HEK293 (cell line): ENCODE measurements around the gene FKBP5.

Source experiments
- CTCF ChIA-PET: fragments of 350-600 bp; formaldehyde crosslinking; extraction: SDS; loops from one replicate; lab custom pipeline; 2021; ENCODE audit warnings: antibody characterized with exemption; lab: Yijun Ruan, JAX
- POLR2A ChIA-PET: fragments of 300-600 bp; formaldehyde crosslinking; extraction: SDS; loops from one replicate; lab custom pipeline; 2020; ENCODE audit warnings: antibody characterized with exemption, inconsistent platforms; lab: Yijun Ruan, JAX
- H3K27ac ChIP-seq: fragments of 200-500 bp; sonication (Bioruptor generic); 2 replicates; pipeline ENCODE4 v1.5.1; 2014; ENCODE audit warnings: low read depth, low read length, control low read depth, inconsistent platforms; ENCODE audit errors: extremely low read depth
- H3K36me3 ChIP-seq, 2 experiments: fragments of 200-500 bp in 1 of 2; sonication (Bioruptor generic) in 1 of 2; 1 replicate in 1 of 2; 2 replicates in 1 of 2; pipeline ENCODE4 v1.5.1; 2014 to 2017; ENCODE audit warnings: inconsistent platforms in 2 of 2, low read length in 2 of 2; ENCODE audit not compliant: control insufficient read depth in 2 of 2, insufficient read depth in 1 of 2
- H3K4me1 ChIP-seq: fragments of 200-500 bp; sonication (Bioruptor generic); 2 replicates; pipeline ENCODE4 v1.5.1; 2014; ENCODE audit warnings: mild to moderate bottlenecking, low read length, inconsistent platforms; ENCODE audit not compliant: control insufficient read depth, insufficient read depth
- H3K4me3 ChIP-seq: 2 replicates; pipeline ENCODE4 v1.5.1; 2011; ENCODE audit warnings: low read depth, mild to moderate bottlenecking, control low read depth, low read length, moderate library complexity
- H3K9me3 ChIP-seq: fragments of 200-500 bp; sonication (Bioruptor generic); 2 replicates; pipeline ENCODE4 v1.5.1; 2014; ENCODE audit warnings: low read depth, low read length, inconsistent platforms; ENCODE audit not compliant: control insufficient read depth, insufficient read depth
- AEBP2 ChIP-seq: fragments of 450-650 bp; formaldehyde crosslinking; IDR thresholded peaks from 2 replicates; pipeline ENCODE4 v1.5.1; 2016; ENCODE audit warnings: missing biosample characterization, missing genetic modification characterization, borderline replicate concordance
- KLF17 ChIP-seq: fragments of 450-650 bp; formaldehyde crosslinking; IDR thresholded peaks from 2 replicates; pipeline ENCODE4 v1.5.1; 2016; ENCODE audit warnings: missing biosample characterization, missing genetic modification characterization
- OVOL3 ChIP-seq: fragments of 450-650 bp; formaldehyde crosslinking; IDR thresholded peaks from 2 replicates; pipeline ENCODE4 v1.5.1; 2016; ENCODE audit warnings: missing biosample characterization, missing genetic modification characterization
- PBX3 ChIP-seq: sonication (generic); formaldehyde crosslinking; IDR thresholded peaks from 2 replicates; pipeline ENCODE4 v1.8.1; 2022; ENCODE audit warnings: mild to moderate bottlenecking, moderate library complexity, missing genetic modification reagents
- PRDM1 ChIP-seq: fragments of 450-650 bp; formaldehyde crosslinking; IDR thresholded peaks from 2 replicates; pipeline ENCODE4; 2016; ENCODE audit warnings: missing biosample characterization, missing genetic modification characterization
- ZBTB48 ChIP-seq: fragments of 450-650 bp; formaldehyde crosslinking; IDR thresholded peaks from 2 replicates; pipeline ENCODE4 v1.5.1; 2016; ENCODE audit warnings: missing biosample characterization, missing genetic modification characterization
- ZBTB7A ChIP-seq: fragments of 450-650 bp; formaldehyde crosslinking; IDR thresholded peaks from 2 replicates; pipeline ENCODE4 v1.5.1; 2016; ENCODE audit warnings: low read depth, missing biosample characterization, missing genetic modification characterization
- ZNF157 ChIP-seq: fragments of 450-650 bp; formaldehyde crosslinking; IDR thresholded peaks from 2 replicates; pipeline ENCODE4 v1.5.1; 2016; ENCODE audit warnings: missing biosample characterization, missing genetic modification characterization
- ZNF174 ChIP-seq: fragments of 450-650 bp; formaldehyde crosslinking; IDR thresholded peaks from 2 replicates; pipeline ENCODE4 v1.5.0; 2017; ENCODE audit warnings: missing biosample characterization, mild to moderate bottlenecking, missing genetic modification characterization
- ZNF18 ChIP-seq: fragments of 450-650 bp; formaldehyde crosslinking; IDR thresholded peaks from 2 replicates; pipeline ENCODE4 v1.5.1; 2016; ENCODE audit warnings: missing biosample characterization, missing genetic modification characterization
- ZNF341 ChIP-seq: fragments of 450-650 bp; formaldehyde crosslinking; IDR thresholded peaks from 2 replicates; pipeline ENCODE4; 2016; ENCODE audit warnings: low read depth, missing biosample characterization, missing genetic modification characterization
- ZNF391 ChIP-seq: fragments of 450-650 bp; formaldehyde crosslinking; IDR thresholded peaks from 2 replicates; pipeline ENCODE4 v1.5.1; 2016; ENCODE audit warnings: low read depth, missing biosample characterization, missing genetic modification characterization, borderline replicate concordance
- ZNF404 ChIP-seq: fragments of 450-650 bp; formaldehyde crosslinking; IDR thresholded peaks from 2 replicates; pipeline ENCODE4 v1.5.1; 2017; ENCODE audit warnings: missing biosample characterization, missing genetic modification characterization
- ZNF555 ChIP-seq: fragments of 450-650 bp; formaldehyde crosslinking; conservative IDR thresholded peaks from 2 replicates; pipeline ENCODE4 v1.5.1; 2017; ENCODE audit warnings: missing biosample characterization, mild to moderate bottlenecking, missing genetic modification characterization, inconsistent platforms
- ZNF558 ChIP-seq: fragments of 450-650 bp; formaldehyde crosslinking; IDR thresholded peaks from 2 replicates; pipeline ENCODE4 v1.5.1; 2016; ENCODE audit warnings: missing biosample characterization, missing genetic modification characterization
- ZNF660 ChIP-seq: fragments of 450-650 bp; IDR thresholded peaks from 2 replicates; pipeline ENCODE4 v1.5.1; 2018; ENCODE audit warnings: missing biosample characterization, mild to moderate bottlenecking, missing genetic modification characterization
- ZNF677 ChIP-seq: fragments of 450-650 bp; IDR thresholded peaks from 2 replicates; pipeline ENCODE4 v1.5.0; 2018; ENCODE audit warnings: missing biosample characterization, mild to moderate bottlenecking, missing genetic modification characterization, moderate library complexity

FKBP5 gene

GRCh38 chr6:35622283-35622682 is 66.4 kb downstream of the FKBP5 start:
- ChIA-PET CTCF (interaction anchor here (0.6 to 2.5 kb wide), 7 partner anchors 20 to 142 kb away, joined by 3 to 21 read pairs (median 4); partner anchors contain the start of gene ARMC12), POLR2A (no interaction called here)
- no peak overlapping the region for H3K4me3 ChIP-seq
- no peak overlapping the region for H3K27ac ChIP-seq
- peaks cover 13 to 16% of the 10 kb centered on the region in 2 experiments; a peak in 2 of 3 replicates for H3K36me3 ChIP-seq
- TF ChIP-seq PBX3 (CRISPR knock-in tag), result no peak
- H3K9me3 ChIP-seq, result no peaks in the 10 kb centered on the region
- H3K4me1 ChIP-seq, result no peaks in the 10 kb centered on the region

GRCh38 chr6:35620706-35621105 is 68.0 kb downstream of the FKBP5 start:
- H3K27ac ChIP-seq, result no peak overlapping the region
- no peak for TF ChIP-seq ZBTB48
- no peak for TF ChIP-seq ZNF404 (tag by site-specific recombination)
- TF ChIP-seq ZNF174 (tag by site-specific recombination), result no peak
- TF ChIP-seq AEBP2 (tag by site-specific recombination), result no peak
- no peak for TF ChIP-seq KLF17 (tag by site-specific recombination)
- peaks cover 13 to 25% of the 10 kb centered on the region in 2 experiments for H3K36me3 ChIP-seq
- ChIA-PET POLR2A (no interaction called here), CTCF (interaction anchor here (1.1 to 2.6 kb wide), 3 partner anchors 8 to 475 kb away, joined by 3 to 11 read pairs (median 5); no protein-coding TSS in a partner anchor)
- H3K4me1 ChIP-seq, result no peaks in the 10 kb centered on the region
- H3K4me3 ChIP-seq, result no peak overlapping the region
- H3K9me3 ChIP-seq, result no peaks in the 10 kb centered on the region

- POLR2A ChIA-PET, result no interaction called here
- CTCF ChIA-PET, result interaction anchor here (0.9 kb wide), 1 partner anchor 11 kb away, joined by 3 read pairs; no protein-coding TSS in a partner anchor
- no peak for TF ChIP-seq ZNF18 (tag by site-specific recombination)
- no peak for TF ChIP-seq ZNF157 (tag by site-specific recombination)
- no peak for TF ChIP-seq ZNF341
- no peak for TF ChIP-seq ZNF558 (tag by site-specific recombination)
- no peak for TF ChIP-seq ZNF555 (tag by site-specific recombination)
- TF ChIP-seq OVOL3 (tag by site-specific recombination), result no peak
- TF ChIP-seq ZNF660, result no peak
- no peak for TF ChIP-seq PRDM1 (tag by site-specific recombination)
- no peak for TF ChIP-seq ZBTB7A (tag by site-specific recombination)
- TF ChIP-seq ZNF677 (tag by site-specific recombination), result no peak
- no peak for TF ChIP-seq ZNF391 (tag by site-specific recombination)
- Histone ChIP-seq H3K9me3 (no peaks in the 10 kb centered on the region), H3K27ac (no peak overlapping the region), H3K4me1 (no peaks in the 10 kb centered on the region), H3K4me3 (no peak overlapping the region), H3K36me3 (peaks cover 27 to 31% of the 10 kb centered on the region in 2 experiments)
Measured at GRCh38 chr6:35613762-35614161, 75.0 kb downstream of the FKBP5 start.
